ENCODE measurements around the gene CARM1.
"Not testable (repeated sequence)": the region's sequence is repeated elsewhere in the genome, so short reads cannot be mapped to it uniquely, and the experiment has no call there.

CARM1 gene

GRCh38 chr19:10870955-10871603, at the start of gene CARM1:
Gene CARM1 (plus strand): TSS chr19:10871553. CDS start chr19:10871703, 150 bp downstream.
- DNase-seq (ENCODE audit: low read depth) = peak; percentile 84

GRCh38 chr19:10823690-10824089, 47.7 kb upstream of the CARM1 start:
- DNase-seq (ENCODE audit: low read depth) = no peak

- no peak for DNase-seq (ENCODE audit: low read depth)
These were observed 45.1 kb upstream of the CARM1 start for GRCh38 chr19:10826231-10826630.

- DNase-seq (ENCODE audit: low read depth) = no peak
These were observed 44.5 kb upstream of the CARM1 start for GRCh38 chr19:10826846-10827245.

- no peak for DNase-seq (ENCODE audit: low read depth)
These were observed 42.2 kb upstream of the CARM1 start for GRCh38 chr19:10828981-10829821.

GRCh38 chr19:10829967-10830366, 41.4 kb upstream of the CARM1 start:
- no peak for DNase-seq (ENCODE audit: low read depth)

- no peak for DNase-seq (ENCODE audit: low read depth)
These were observed 41.0 kb upstream of the CARM1 start for GRCh38 chr19:10830370-10830769.

- no peak for DNase-seq (ENCODE audit: low read depth)
These were observed 40.2 kb upstream of the CARM1 start for GRCh38 chr19:10830931-10831779.

GRCh38 chr19:10831987-10832938, 39.1 kb upstream of the CARM1 start:
- DNase-seq (ENCODE audit: low read depth) = no peak

GRCh38 chr19:10832939-10833296, 38.4 kb upstream of the CARM1 start:
- DNase-seq (ENCODE audit: low read depth) = no peak

GRCh38 chr19:10835089-10835753, 36.1 kb upstream of the CARM1 start:
- no peak for DNase-seq (ENCODE audit: low read depth)

- DNase-seq (ENCODE audit: low read depth) = peak; percentile 92
These were observed 35.4 kb upstream of the CARM1 start, which contains the start of gene TMED1 for GRCh38 chr19:10835754-10836478. Gene TMED1 (minus strand): TSS chr19:10836212. CDS start chr19:10836191, 21 bp downstream.

- no peak for DNase-seq (ENCODE audit: low read depth)
These were observed 34.6 kb upstream of the CARM1 start for GRCh38 chr19:10836479-10837330.

GRCh38 chr19:10837649-10838048, 33.7 kb upstream of the CARM1 start:
- DNase-seq (ENCODE audit: low read depth) = not testable (repeated sequence)

- no peak for DNase-seq (ENCODE audit: low read depth)
These were observed 33.0 kb upstream of the CARM1 start for GRCh38 chr19:10838377-10838776.

- no peak for DNase-seq (ENCODE audit: low read depth)
These were observed 32.0 kb upstream of the CARM1 start for GRCh38 chr19:10839114-10840050.

- no peak for DNase-seq (ENCODE audit: low read depth)
These were observed 28.6 kb upstream of the CARM1 start for GRCh38 chr19:10842788-10843187.
